ENCODE measurements around the gene PKHD1. TPM values are rescaled to one million over a fixed set of nuclear protein-coding genes. Genes with fewer than 3 reads are reported as not detected.

Gene PKHD1
- total RNA-seq, 4 donors from 2014 or later, result 0.16 to 0.60 (median 0.32) TPM

GRCh38 chr6:52124126-52125121 lies 37.0 kb upstream of the PKHD1 start:
- no peaks in the 10 kb centered on the region for H3K27me3 ChIP-seq
- peaks cover 0 to 2% of the 10 kb centered on the region in 2 donors for H3K9me3 ChIP-seq
- no peak overlapping the region for H3K4me3 ChIP-seq
- intact Hi-C loops (cut with DNase I; ENCODE audit: low total_unique reads) (no loop called here), in situ Hi-C loops (cut with MboI; ENCODE audit: low pct_ligation_motif_present in 1 of 4, low pct_unique_long_range_greater_than_20kb in 1 of 4, low sequenced_read_pairs in 3 of 4) (no loop called here)
- no peaks in the 10 kb centered on the region for H3K36me3 ChIP-seq
- WGBS, 2 donors (ENCODE audit: low coverage in 1 of 2), result 80 to 90% methylated on average over 3 of the region's 3 CpGs
- TF ChIP-seq POLR2A (IDR thresholded peaks at IDR 0.05), result no peak
- TF ChIP-seq EP300 (IDR thresholded peaks at IDR 0.05; ENCODE audit: low read depth), result no peak
- TF ChIP-seq CTCF (IDR thresholded peaks at IDR 0.05), result no peak
- TF ChIP-seq POLR2AphosphoS5 (IDR thresholded peaks at IDR 0.05), result no peak
- no peak for DNase-seq
- no peak overlapping the region for H3K27ac ChIP-seq
- peaks cover 0 to 3% (median 0%) of the 10 kb centered on the region in 4 donors for H3K4me1 ChIP-seq

GRCh38 chr6:52123251-52123650 lies 35.8 kb upstream of the PKHD1 start:
- Histone ChIP-seq H3K4me3 (no peak overlapping the region), H3K27me3 (no peaks in the 10 kb centered on the region), H3K9me3 (peaks cover 0 to 2% of the 10 kb centered on the region in 2 donors), H3K36me3 (peaks cover 0 to 3% (median 0%) of the 10 kb centered on the region in 4 donors), H3K4me1 (peaks cover 0 to 3% (median 0%) of the 10 kb centered on the region in 4 donors), H3K27ac (no peak overlapping the region)
- no peak for TF ChIP-seq EP300 (IDR thresholded peaks at IDR 0.05; ENCODE audit: low read depth)
- TF ChIP-seq POLR2AphosphoS5 (IDR thresholded peaks at IDR 0.05), result no peak
- TF ChIP-seq CTCF (IDR thresholded peaks at IDR 0.05), result no peak
- TF ChIP-seq POLR2A (IDR thresholded peaks at IDR 0.05), result no peak
- DNase-seq, result no peak
- in situ Hi-C loops (cut with MboI; ENCODE audit: low pct_ligation_motif_present in 1 of 4, low pct_unique_long_range_greater_than_20kb in 1 of 4, low sequenced_read_pairs in 3 of 4), result no loop called here
- intact Hi-C loops (cut with DNase I; ENCODE audit: low total_unique reads), result no loop called here
- 40 to 77% methylated on average over 1 of the region's 1 CpG for WGBS, 2 donors (ENCODE audit: low coverage in 1 of 2)

GRCh38 chr6:52117352-52117751 lies 29.9 kb upstream of the PKHD1 start:
- peaks cover 0 to 18% (median 9%) of the 10 kb centered on the region in 4 donors for H3K4me1 ChIP-seq
- in situ Hi-C loops (cut with MboI; ENCODE audit: low pct_ligation_motif_present in 1 of 4, low pct_unique_long_range_greater_than_20kb in 1 of 4, low sequenced_read_pairs in 3 of 4) (no loop called here), intact Hi-C loops (cut with DNase I; ENCODE audit: low total_unique reads) (no loop called here)
- H3K4me3 ChIP-seq, result no peak overlapping the region
- 82 to 100% methylated on average over 1 of the region's 1 CpG for WGBS, 2 donors (ENCODE audit: low coverage in 1 of 2)
- no peak overlapping the region for H3K27ac ChIP-seq
- peaks cover 0 to 3% (median 0%) of the 10 kb centered on the region in 4 donors for H3K36me3 ChIP-seq
- no peaks in the 10 kb centered on the region for H3K27me3 ChIP-seq
- H3K9me3 ChIP-seq, result peaks cover 0 to 2% of the 10 kb centered on the region in 2 donors
- DNase-seq, result no peak
- TF ChIP-seq POLR2AphosphoS5 (IDR thresholded peaks at IDR 0.05), result no peak
- TF ChIP-seq POLR2A (IDR thresholded peaks at IDR 0.05), result no peak
- no peak for TF ChIP-seq EP300 (IDR thresholded peaks at IDR 0.05; ENCODE audit: low read depth)
- TF ChIP-seq CTCF (IDR thresholded peaks at IDR 0.05), result no peak

- H3K27ac ChIP-seq, result no peak overlapping the region
- TF ChIP-seq CTCF (IDR thresholded peaks at IDR 0.05), result no peak
- no peak for TF ChIP-seq POLR2A (IDR thresholded peaks at IDR 0.05)
- TF ChIP-seq EP300 (IDR thresholded peaks at IDR 0.05; ENCODE audit: low read depth), result no peak
- no peak for TF ChIP-seq POLR2AphosphoS5 (IDR thresholded peaks at IDR 0.05)
- peaks cover 0 to 3% (median 0%) of the 10 kb centered on the region in 4 donors for H3K36me3 ChIP-seq
- in situ Hi-C loops (cut with MboI; ENCODE audit: low pct_ligation_motif_present in 1 of 4, low pct_unique_long_range_greater_than_20kb in 1 of 4, low sequenced_read_pairs in 3 of 4), result no loop called here
- peaks cover 0 to 18% (median 9%) of the 10 kb centered on the region in 4 donors for H3K4me1 ChIP-seq
- no peak overlapping the region for H3K4me3 ChIP-seq
- H3K9me3 ChIP-seq, result peaks cover 0 to 2% of the 10 kb centered on the region in 2 donors
- no peak for DNase-seq
- H3K27me3 ChIP-seq, result no peaks in the 10 kb centered on the region
- intact Hi-C loops (cut with DNase I; ENCODE audit: low total_unique reads), result no loop called here
Observed at GRCh38 chr6:52116605-52116948, 29.2 kb upstream of the PKHD1 start.
